K562 (cell line): Measurements from ENCODE around the gene SLC39A7.

Experiments used
- HDAC6 ChIP-seq: IDR thresholded peaks from 2 replicates; pipeline ENCODE4 v1.6.1; 2012; ENCODE audit warnings: low read depth, mild to moderate bottlenecking, control low read depth, inconsistent platforms, low read length, moderate library complexity
- RCOR1 ChIP-seq, 2 experiments: IDR thresholded peaks; 2 replicates each; pipeline ENCODE4 v1.6.1; 2012; ENCODE audit warnings: low read depth in 2 of 2, low read length in 2 of 2, borderline replicate concordance in 1 of 2, improper control_type of control experiment in 1 of 2
- SMC3 ChIP-seq: conservative IDR thresholded peaks from 2 replicates; pipeline ENCODE4 v1.6.1; 2011; ENCODE audit warnings: low read depth, low read length, improper control_type of control experiment; ENCODE audit not compliant: insufficient read depth
- TF ChIP-seq, protein P1 (sequence below): sonication (generic); formaldehyde crosslinking; IDR thresholded peaks from 2 replicates; pipeline ENCODE4 v1.8.0; 2022; ENCODE audit warnings: missing genetic modification reagents, mild to moderate bottlenecking, borderline replicate concordance
- TF ChIP-seq, protein P2 (sequence below), 3 experiments: IDR thresholded peaks in 2 of 3; conservative IDR thresholded peaks in 1 of 3; 2 replicates each; pipeline ENCODE4 v1.5.1; 2011 to 2012; ENCODE audit warnings: low read length in 3 of 3, mild to moderate bottlenecking in 3 of 3, control low read depth in 2 of 3, improper control_type of control experiment in 1 of 3, inconsistent platforms in 1 of 3, low read depth in 1 of 3, mixed read lengths in 1 of 3, moderate library complexity in 1 of 3; ENCODE audit not compliant: insufficient read depth in 2 of 3

DNA sequence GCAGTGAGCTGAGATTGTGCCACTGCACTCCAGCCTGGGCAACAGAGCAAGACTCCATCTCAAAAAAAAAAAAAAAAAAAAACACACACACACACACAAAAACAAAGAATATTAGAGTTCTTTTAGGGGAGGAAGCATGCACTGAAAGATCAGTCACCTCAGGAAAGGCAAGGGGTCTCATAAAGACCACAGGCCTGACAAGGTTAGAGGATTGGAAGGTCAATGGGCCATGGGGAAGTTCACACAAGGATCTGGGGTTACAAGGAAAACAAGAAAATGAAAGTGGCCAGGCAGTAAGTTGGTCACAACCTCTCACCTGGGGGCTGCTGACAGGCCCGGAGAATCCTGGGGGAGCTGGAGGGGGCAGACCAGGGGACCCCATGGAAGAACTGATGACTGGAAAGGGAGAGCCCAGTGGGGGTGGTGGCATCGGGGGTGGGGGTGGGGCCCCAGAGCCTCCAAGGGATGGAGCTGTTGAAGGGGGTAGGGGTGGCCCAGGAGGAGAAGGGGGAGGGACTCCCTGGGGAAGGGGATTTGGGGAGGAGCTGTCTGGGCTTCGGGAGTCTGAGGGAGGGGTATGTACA, 1.7 kb upstream of the SLC39A7 start:
- no peak for TF ChIP-seq HDAC6
- TF ChIP-seq, protein P1, sequence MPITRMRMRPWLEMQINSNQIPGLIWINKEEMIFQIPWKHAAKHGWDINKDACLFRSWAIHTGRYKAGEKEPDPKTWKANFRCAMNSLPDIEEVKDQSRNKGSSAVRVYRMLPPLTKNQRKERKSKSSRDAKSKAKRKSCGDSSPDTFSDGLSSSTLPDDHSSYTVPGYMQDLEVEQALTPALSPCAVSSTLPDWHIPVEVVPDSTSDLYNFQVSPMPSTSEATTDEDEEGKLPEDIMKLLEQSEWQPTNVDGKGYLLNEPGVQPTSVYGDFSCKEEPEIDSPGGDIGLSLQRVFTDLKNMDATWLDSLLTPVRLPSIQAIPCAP (CRISPR knock-in tag) = no peak
- TF ChIP-seq, protein P2, sequence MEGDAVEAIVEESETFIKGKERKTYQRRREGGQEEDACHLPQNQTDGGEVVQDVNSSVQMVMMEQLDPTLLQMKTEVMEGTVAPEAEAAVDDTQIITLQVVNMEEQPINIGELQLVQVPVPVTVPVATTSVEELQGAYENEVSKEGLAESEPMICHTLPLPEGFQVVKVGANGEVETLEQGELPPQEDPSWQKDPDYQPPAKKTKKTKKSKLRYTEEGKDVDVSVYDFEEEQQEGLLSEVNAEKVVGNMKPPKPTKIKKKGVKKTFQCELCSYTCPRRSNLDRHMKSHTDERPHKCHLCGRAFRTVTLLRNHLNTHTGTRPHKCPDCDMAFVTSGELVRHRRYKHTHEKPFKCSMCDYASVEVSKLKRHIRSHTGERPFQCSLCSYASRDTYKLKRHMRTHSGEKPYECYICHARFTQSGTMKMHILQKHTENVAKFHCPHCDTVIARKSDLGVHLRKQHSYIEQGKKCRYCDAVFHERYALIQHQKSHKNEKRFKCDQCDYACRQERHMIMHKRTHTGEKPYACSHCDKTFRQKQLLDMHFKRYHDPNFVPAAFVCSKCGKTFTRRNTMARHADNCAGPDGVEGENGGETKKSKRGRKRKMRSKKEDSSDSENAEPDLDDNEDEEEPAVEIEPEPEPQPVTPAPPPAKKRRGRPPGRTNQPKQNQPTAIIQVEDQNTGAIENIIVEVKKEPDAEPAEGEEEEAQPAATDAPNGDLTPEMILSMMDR (IDR thresholded peaks at IDR 0.05 in 2 of 3, conservative IDR thresholded peaks at IDR 0.05 in 1 of 3; ENCODE audit: insufficient read depth in 2 of 3, low read depth in 1 of 3, low read length in 3 of 3) = no peak
- no peak for TF ChIP-seq RCOR1 (IDR thresholded peaks at IDR 0.05; ENCODE audit: borderline replicate concordance in 1 of 2, low read depth in 2 of 2, low read length in 2 of 2)
- no peak for TF ChIP-seq SMC3
